ENCODE results near the gene WAS.

WAS gene

DNA sequence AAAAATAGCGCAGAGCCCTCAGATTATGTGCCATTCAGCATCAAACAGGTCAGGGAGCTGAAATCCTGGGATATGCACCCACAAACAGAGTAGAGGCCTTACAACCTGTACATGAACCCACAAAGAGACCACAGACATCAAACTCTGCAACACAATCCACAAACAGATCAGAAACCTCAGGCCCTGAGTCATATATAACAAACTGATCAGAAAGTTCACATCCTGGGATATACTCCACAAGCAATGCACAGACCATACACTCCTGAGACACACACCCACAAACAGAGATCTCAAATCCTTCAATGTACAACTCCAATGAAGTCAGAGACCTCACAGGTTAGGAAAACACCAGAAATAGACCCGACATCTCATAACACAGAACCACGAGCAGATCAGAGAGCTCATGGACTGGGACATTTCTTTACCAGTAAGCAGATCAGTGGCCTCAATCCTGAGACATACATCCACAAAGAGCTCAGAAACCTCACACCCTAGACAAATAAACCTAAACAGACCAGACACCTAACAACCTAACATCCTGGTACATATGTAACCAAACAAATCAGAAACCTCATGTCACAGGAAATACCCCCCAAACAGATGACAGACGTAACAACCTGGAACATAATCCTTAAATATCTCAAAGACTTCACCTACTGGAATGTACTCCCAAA is 37.1 kb downstream of the WAS start:
- Histone ChIP-seq H3K18ac (ENCODE audit: low read length) (no peak overlapping the region), H3K4me1 (ENCODE audit: control insufficient read depth in 2 of 2, insufficient read depth in 1 of 2, low read depth in 1 of 2, low read length in 2 of 2) (no peaks in the 10 kb centered on the region), H2BK5ac (ENCODE audit: low read length) (no peak overlapping the region), H3K14ac (ENCODE audit: low read length) (no peak overlapping the region), H2AFZ (ENCODE audit: low read length) (no peak overlapping the region), H2BK12ac (ENCODE audit: low read length) (no peak overlapping the region), H3K4me3 (ENCODE audit: low read length in 2 of 2) (no peak overlapping the region), H4K8ac (ENCODE audit: low read depth, low read length) (no peak overlapping the region), H3K9me3 (replicated peaks in 1 of 2; ENCODE audit: control insufficient read depth in 2 of 2, insufficient read depth in 1 of 2, low read depth in 1 of 2, low read length in 2 of 2) (no peaks in the 10 kb centered on the region), H3K4me2 (ENCODE audit: insufficient read depth, low read length, poor library complexity, severe bottlenecking) (no peak overlapping the region), H3K4ac (ENCODE audit: low read length) (no peak overlapping the region), H2AK5ac (ENCODE audit: low read depth, low read length) (no peak overlapping the region), H3K27me3 (ENCODE audit: control insufficient read depth in 3 of 3, insufficient read depth in 3 of 3, low read depth in 1 of 3, low read length in 3 of 3) (no peaks in the 10 kb centered on the region), H3K23ac (ENCODE audit: low read depth, low read length, poor library complexity) (no peak overlapping the region), H3K36me3 (replicated peaks in 1 of 2; ENCODE audit: control insufficient read depth in 2 of 2, insufficient read depth in 2 of 2, low read length in 2 of 2) (no peaks in the 10 kb centered on the region), H2BK120ac (ENCODE audit: low read depth, low read length) (no peak overlapping the region), H2BK15ac (ENCODE audit: low read length) (no peak overlapping the region), H4K91ac (ENCODE audit: low read depth, low read length, poor library complexity) (no peak overlapping the region), H3K9ac (ENCODE audit: low read depth, low read length, poor library complexity) (no peak overlapping the region), H3K79me1 (ENCODE audit: low read depth, low read length) (no peaks in the 10 kb centered on the region), H3K27ac (replicated peaks; ENCODE audit: low read length) (no peak overlapping the region)
- no peak for DNase-seq (ENCODE audit: low spot score)
- no CpG with 5 or more reads among the region's 4 CpGs for WGBS, 2 donors (ENCODE audit: extremely low coverage in 2 of 2, insufficient read length in 2 of 2, insufficient replicate concordance in 1 of 2)

DNA sequence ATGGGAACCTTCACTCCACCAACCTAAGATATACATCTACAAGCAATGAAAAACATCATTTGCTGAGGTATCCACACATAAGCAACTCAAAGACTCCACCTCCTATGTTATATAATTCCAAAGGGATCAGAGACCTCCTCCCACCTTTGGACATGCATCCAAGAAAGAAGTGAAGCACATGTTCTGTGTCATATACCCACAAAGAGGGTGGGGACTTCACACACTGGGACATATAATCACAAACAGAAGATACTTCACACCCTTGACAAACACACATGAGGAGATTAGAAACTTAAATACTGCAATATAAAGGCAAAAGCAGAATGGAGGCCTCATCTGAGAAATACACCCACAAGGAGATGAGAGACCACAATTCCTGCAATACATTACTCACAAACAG is 38.3 kb downstream of the WAS start:
- H3K4me2 ChIP-seq (ENCODE audit: insufficient read depth, low read length, poor library complexity, severe bottlenecking): no peak overlapping the region
- no peak overlapping the region for H4K91ac ChIP-seq (ENCODE audit: low read depth, low read length, poor library complexity)
- no peak for DNase-seq (ENCODE audit: low spot score)
- H2BK5ac ChIP-seq (ENCODE audit: low read length): no peak overlapping the region
- no peaks in the 10 kb centered on the region for H3K4me1 ChIP-seq (ENCODE audit: control insufficient read depth in 2 of 2, insufficient read depth in 1 of 2, low read depth in 1 of 2, low read length in 2 of 2)
- no peak overlapping the region for H3K23ac ChIP-seq (ENCODE audit: low read depth, low read length, poor library complexity)
- H2BK15ac ChIP-seq (ENCODE audit: low read length): no peak overlapping the region
- no peak overlapping the region for H2AK5ac ChIP-seq (ENCODE audit: low read depth, low read length)
- H3K36me3 ChIP-seq (replicated peaks in 1 of 2; ENCODE audit: control insufficient read depth in 2 of 2, insufficient read depth in 2 of 2, low read length in 2 of 2): no peaks in the 10 kb centered on the region
- H4K8ac ChIP-seq (ENCODE audit: low read depth, low read length): no peak overlapping the region
- H3K79me1 ChIP-seq (ENCODE audit: low read depth, low read length): no peaks in the 10 kb centered on the region
- H3K27me3 ChIP-seq (ENCODE audit: control insufficient read depth in 3 of 3, insufficient read depth in 3 of 3, low read depth in 1 of 3, low read length in 3 of 3): no peaks in the 10 kb centered on the region
- no peak overlapping the region for H2AFZ ChIP-seq (ENCODE audit: low read length)
- no peak overlapping the region for H3K18ac ChIP-seq (ENCODE audit: low read length)
- no peak overlapping the region for H3K14ac ChIP-seq (ENCODE audit: low read length)
- H3K27ac ChIP-seq (replicated peaks; ENCODE audit: low read length): no peak overlapping the region
- H3K4ac ChIP-seq (ENCODE audit: low read length): no peak overlapping the region
- no peak overlapping the region for H3K4me3 ChIP-seq (ENCODE audit: low read length in 2 of 2)
- H3K9ac ChIP-seq (ENCODE audit: low read depth, low read length, poor library complexity): no peak overlapping the region
- no peaks in the 10 kb centered on the region for H3K9me3 ChIP-seq (replicated peaks in 1 of 2; ENCODE audit: control insufficient read depth in 2 of 2, insufficient read depth in 1 of 2, low read depth in 1 of 2, low read length in 2 of 2)
- H2BK120ac ChIP-seq (ENCODE audit: low read depth, low read length): no peak overlapping the region
- H2BK12ac ChIP-seq (ENCODE audit: low read length): no peak overlapping the region

DNA sequence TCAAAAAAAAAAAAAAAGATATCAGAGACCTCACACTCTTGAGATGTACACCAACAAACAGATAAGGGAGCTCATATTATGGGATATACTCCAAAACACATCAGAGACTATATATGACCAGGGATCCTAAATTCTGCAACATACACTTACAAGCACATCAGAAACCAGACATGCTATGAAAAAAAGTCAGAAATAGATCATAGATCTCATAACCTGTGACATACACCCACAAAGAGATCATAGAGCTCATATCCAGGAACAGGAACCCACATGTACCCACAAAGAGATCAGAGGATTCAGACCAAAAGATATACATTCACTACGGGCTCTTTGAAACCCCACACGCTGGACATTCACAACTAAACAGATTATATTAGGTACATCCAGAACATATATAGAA is 43.0 kb downstream of the WAS start:
- Histone ChIP-seq H3K23ac (ENCODE audit: low read depth, low read length, poor library complexity) (no peak overlapping the region), H2AK5ac (ENCODE audit: low read depth, low read length) (no peak overlapping the region), H4K8ac (ENCODE audit: low read depth, low read length) (no peak overlapping the region), H3K9me3 (replicated peaks in 1 of 2; ENCODE audit: control insufficient read depth in 2 of 2, insufficient read depth in 1 of 2, low read depth in 1 of 2, low read length in 2 of 2) (no peaks in the 10 kb centered on the region), H3K4ac (ENCODE audit: low read length) (no peak overlapping the region), H3K27me3 (ENCODE audit: control insufficient read depth in 3 of 3, insufficient read depth in 3 of 3, low read depth in 1 of 3, low read length in 3 of 3) (no peaks in the 10 kb centered on the region), H2BK15ac (ENCODE audit: low read length) (no peak overlapping the region), H3K36me3 (replicated peaks in 1 of 2; ENCODE audit: control insufficient read depth in 2 of 2, insufficient read depth in 2 of 2, low read length in 2 of 2) (no peaks in the 10 kb centered on the region), H3K4me1 (ENCODE audit: control insufficient read depth in 2 of 2, insufficient read depth in 1 of 2, low read depth in 1 of 2, low read length in 2 of 2) (no peaks in the 10 kb centered on the region), H4K91ac (ENCODE audit: low read depth, low read length, poor library complexity) (no peak overlapping the region), H3K18ac (ENCODE audit: low read length) (no peak overlapping the region), H2BK5ac (ENCODE audit: low read length) (no peak overlapping the region), H3K4me2 (ENCODE audit: insufficient read depth, low read length, poor library complexity, severe bottlenecking) (no peak overlapping the region), H2BK12ac (ENCODE audit: low read length) (no peak overlapping the region), H3K14ac (ENCODE audit: low read length) (no peak overlapping the region), H3K79me1 (ENCODE audit: low read depth, low read length) (no peaks in the 10 kb centered on the region), H3K9ac (ENCODE audit: low read depth, low read length, poor library complexity) (no peak overlapping the region), H3K27ac (replicated peaks; ENCODE audit: low read length) (no peak overlapping the region), H2BK120ac (ENCODE audit: low read depth, low read length) (no peak overlapping the region), H2AFZ (ENCODE audit: low read length) (no peak overlapping the region), H3K4me3 (ENCODE audit: low read length in 2 of 2) (no peak overlapping the region)
- DNase-seq (ENCODE audit: low spot score): no peak
- whole genome bisulfite sequencing, 2 donors (ENCODE audit: extremely low coverage in 2 of 2, insufficient read length in 2 of 2, insufficient replicate concordance in 1 of 2): no CpG with 5 or more reads among the region's 2 CpGs

DNA sequence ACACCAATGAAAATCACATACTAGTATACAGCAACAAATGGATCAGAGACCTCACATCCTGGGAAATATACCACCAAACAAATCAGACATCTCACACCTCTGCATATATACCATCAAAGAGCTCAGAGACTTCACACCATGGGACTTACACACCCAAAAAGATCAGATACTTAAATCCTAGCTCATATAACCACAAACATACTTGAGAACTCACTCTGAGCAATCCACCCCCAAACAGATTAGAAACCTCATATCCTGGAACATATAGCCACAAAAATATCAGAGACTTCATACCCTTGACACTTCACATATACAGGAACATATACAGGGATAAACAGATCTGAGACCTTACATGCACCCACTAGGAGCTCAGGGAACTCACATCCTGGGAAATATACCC is 45.1 kb downstream of the WAS start:
- Histone ChIP-seq H3K4me3 (ENCODE audit: low read length in 2 of 2) (no peak overlapping the region), H3K18ac (ENCODE audit: low read length) (no peak overlapping the region), H2AK5ac (ENCODE audit: low read depth, low read length) (no peak overlapping the region), H3K36me3 (replicated peaks in 1 of 2; ENCODE audit: control insufficient read depth in 2 of 2, insufficient read depth in 2 of 2, low read length in 2 of 2) (no peaks in the 10 kb centered on the region), H3K27me3 (ENCODE audit: control insufficient read depth in 3 of 3, insufficient read depth in 3 of 3, low read depth in 1 of 3, low read length in 3 of 3) (no peaks in the 10 kb centered on the region), H3K9ac (ENCODE audit: low read depth, low read length, poor library complexity) (no peak overlapping the region), H2AFZ (ENCODE audit: low read length) (no peak overlapping the region), H3K9me3 (replicated peaks in 1 of 2; ENCODE audit: control insufficient read depth in 2 of 2, insufficient read depth in 1 of 2, low read depth in 1 of 2, low read length in 2 of 2) (no peaks in the 10 kb centered on the region), H4K91ac (ENCODE audit: low read depth, low read length, poor library complexity) (no peak overlapping the region), H3K27ac (replicated peaks; ENCODE audit: low read length) (no peak overlapping the region), H2BK5ac (ENCODE audit: low read length) (no peak overlapping the region), H2BK120ac (ENCODE audit: low read depth, low read length) (no peak overlapping the region), H3K79me1 (ENCODE audit: low read depth, low read length) (no peaks in the 10 kb centered on the region), H3K14ac (ENCODE audit: low read length) (no peak overlapping the region), H3K4ac (ENCODE audit: low read length) (no peak overlapping the region), H4K8ac (ENCODE audit: low read depth, low read length) (no peak overlapping the region), H2BK15ac (ENCODE audit: low read length) (no peak overlapping the region), H2BK12ac (ENCODE audit: low read length) (no peak overlapping the region), H3K23ac (ENCODE audit: low read depth, low read length, poor library complexity) (no peak overlapping the region), H3K4me2 (ENCODE audit: insufficient read depth, low read length, poor library complexity, severe bottlenecking) (no peak overlapping the region), H3K4me1 (ENCODE audit: control insufficient read depth in 2 of 2, insufficient read depth in 1 of 2, low read depth in 1 of 2, low read length in 2 of 2) (no peaks in the 10 kb centered on the region)
- no peak for DNase-seq (ENCODE audit: low spot score)
